Coronary artery (tissue), 2 donors: Measurements from ENCODE around the gene IL31.

ENCODE experiments used
- DNase-seq: peaks from one replicate; pipeline ENCODE4 v3.0.0-alpha.2; 2017; ENCODE audit warnings: low spot score
- H3K27ac ChIP-seq, 2 donors: fragments of 200-600 bp; sonication (generic); one replicate each; pipeline ENCODE4 v1.5.1; 2016 to 2019
- H3K4me3 ChIP-seq: fragments of 200-600 bp; sonication (generic); 2 replicates; pipeline ENCODE4 v1.5.1; 2016; ENCODE audit warnings: mild to moderate bottlenecking, moderate library complexity
- CTCF ChIP-seq: fragments of 200-600 bp; sonication (generic); IDR thresholded peaks from one replicate; pipeline ENCODE4 v1.5.1; 2019; ENCODE audit warnings: antibody characterized with exemption

IL31 gene

GRCh38 chr12:122127839-122128238 is 46.2 kb downstream of the IL31 start:
- Histone ChIP-seq H3K4me3 (no peak overlapping the region), H3K27ac (no peak overlapping the region)
- no peak for TF ChIP-seq CTCF
- DNase-seq, result no peak

- no peak for DNase-seq
- H3K4me3 ChIP-seq, result no peak overlapping the region
- no peak for TF ChIP-seq CTCF
- H3K27ac ChIP-seq, result no peak overlapping the region
Measured at GRCh38 chr12:122126713-122127597, 47.1 kb downstream of the IL31 start.

- no peak overlapping the region for H3K4me3 ChIP-seq
Measured at GRCh38 chr12:122126342-122126635, 47.7 kb downstream of the IL31 start.

GRCh38 chr12:122125452-122126341 is 48.3 kb downstream of the IL31 start:
- H3K27ac ChIP-seq, result no peak overlapping the region
- no peak for DNase-seq
- TF ChIP-seq CTCF, result no peak
- no peak overlapping the region for H3K4me3 ChIP-seq

More at GRCh38 chr12:122126342-122126635, 47.7 kb downstream of the IL31 start:
- no peak overlapping the region for H3K27ac ChIP-seq
- no peak for TF ChIP-seq CTCF
- DNase-seq, result no peak

GRCh38 chr12:122124370-122124769 is 49.7 kb downstream of the IL31 start:
- no peak overlapping the region for H3K4me3 ChIP-seq
- DNase-seq, result no peak
- H3K27ac ChIP-seq, result no peak overlapping the region
- TF ChIP-seq CTCF, result no peak

- no peak for TF ChIP-seq CTCF
Measured at GRCh38 chr12:122123761-122124145, 50.3 kb downstream of the IL31 start.

More at GRCh38 chr12:122123761-122124145, 50.3 kb downstream of the IL31 start:
- Histone ChIP-seq H3K27ac (no peak overlapping the region), H3K4me3 (no peak overlapping the region)
- no peak for DNase-seq
